Measurements from ENCODE around the gene ZDHHC24.

ZDHHC24 gene

GRCh38 chr11:66559866-66560676 is 14.2 kb upstream of the ZDHHC24 start:
- DNase-seq (no peak), ATAC-seq (no peak)
- Mint-ChIP-seq H3K4me3 (no peak overlapping the region), H3K9me3 (no peaks in the 10 kb centered on the region), H3K36me3 (ENCODE audit: low read depth) (no peaks in the 10 kb centered on the region), H3K27ac (no peak overlapping the region), H3K27me3 (peaks cover 22% of the 10 kb centered on the region), H3K4me1 (peaks cover 6% of the 10 kb centered on the region)

GRCh38 chr11:66559142-66559865 is 13.5 kb upstream of the ZDHHC24 start:
- Mint-ChIP-seq H3K27me3 (peaks cover 22% of the 10 kb centered on the region), H3K4me1 (peaks cover 6% of the 10 kb centered on the region), H3K27ac (no peak overlapping the region), H3K9me3 (no peaks in the 10 kb centered on the region), H3K36me3 (ENCODE audit: low read depth) (no peaks in the 10 kb centered on the region), H3K4me3 (no peak overlapping the region)
- DNase-seq (no peak), ATAC-seq (no peak)

GRCh38 chr11:66557733-66558326 is 12.0 kb upstream of the ZDHHC24 start:
- peaks cover 6% of the 10 kb centered on the region for H3K4me1 Mint-ChIP-seq
- no peak overlapping the region for H3K4me3 Mint-ChIP-seq
- DNase-seq (no peak), ATAC-seq (no peak)
- no peaks in the 10 kb centered on the region for H3K36me3 Mint-ChIP-seq (ENCODE audit: low read depth)
- H3K27ac Mint-ChIP-seq, result no peak overlapping the region
- H3K9me3 Mint-ChIP-seq, result no peaks in the 10 kb centered on the region
- peaks cover 22% of the 10 kb centered on the region for H3K27me3 Mint-ChIP-seq

DNA sequence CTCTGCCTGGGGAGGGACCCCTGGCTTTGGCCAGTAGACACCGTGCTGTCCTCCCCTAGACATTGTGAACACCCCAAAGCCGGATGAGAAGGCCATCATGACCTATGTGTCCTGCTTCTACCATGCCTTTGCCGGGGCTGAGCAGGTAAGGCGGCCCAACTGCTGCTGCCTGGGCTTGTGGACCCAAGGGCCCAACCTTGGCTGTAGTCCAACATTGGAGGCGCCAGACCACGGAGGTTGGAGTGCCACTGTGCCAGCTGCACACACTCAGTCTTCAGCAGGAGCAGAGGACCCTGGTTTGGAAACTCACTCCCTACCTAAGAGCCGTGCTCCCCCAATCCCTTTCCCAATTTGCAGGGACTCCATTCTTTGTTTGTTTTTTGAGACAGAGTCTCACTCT is 10.2 kb upstream of the ZDHHC24 start:
- no peak for DNase-seq
- Mint-ChIP-seq H3K9me3 (no peaks in the 10 kb centered on the region), H3K27ac (no peak overlapping the region), H3K4me1 (peaks cover 6% of the 10 kb centered on the region), H3K36me3 (ENCODE audit: low read depth) (no peaks in the 10 kb centered on the region), H3K4me3 (no peak overlapping the region), H3K27me3 (peaks cover 22% of the 10 kb centered on the region)
- ATAC-seq, result no peak

DNA sequence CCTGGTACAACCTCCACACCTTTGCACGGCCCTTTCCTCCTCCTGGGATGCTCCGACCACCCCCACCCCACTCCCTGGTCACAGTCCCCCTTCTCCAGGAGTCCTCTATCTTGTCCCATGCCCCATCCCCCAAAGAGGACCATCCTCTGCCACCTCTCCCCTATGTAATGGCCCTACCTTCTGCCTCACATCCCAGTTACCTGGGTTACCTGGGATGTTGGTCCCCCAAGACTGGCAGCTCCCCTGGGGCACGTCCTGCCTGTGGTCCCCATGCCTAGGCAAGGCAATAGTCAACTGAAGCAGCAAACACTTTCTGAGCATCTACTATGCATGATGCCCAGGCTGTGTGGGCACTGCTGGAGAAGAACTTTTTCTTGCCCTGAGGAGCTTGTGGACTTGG is 9.6 kb upstream of the ZDHHC24 start:
- Mint-ChIP-seq H3K4me1 (peaks cover 6% of the 10 kb centered on the region), H3K36me3 (ENCODE audit: low read depth) (no peaks in the 10 kb centered on the region), H3K4me3 (no peak overlapping the region), H3K27ac (no peak overlapping the region), H3K27me3 (peaks cover 20% of the 10 kb centered on the region), H3K9me3 (no peaks in the 10 kb centered on the region)
- no peak for ATAC-seq
- no peak for DNase-seq

DNA sequence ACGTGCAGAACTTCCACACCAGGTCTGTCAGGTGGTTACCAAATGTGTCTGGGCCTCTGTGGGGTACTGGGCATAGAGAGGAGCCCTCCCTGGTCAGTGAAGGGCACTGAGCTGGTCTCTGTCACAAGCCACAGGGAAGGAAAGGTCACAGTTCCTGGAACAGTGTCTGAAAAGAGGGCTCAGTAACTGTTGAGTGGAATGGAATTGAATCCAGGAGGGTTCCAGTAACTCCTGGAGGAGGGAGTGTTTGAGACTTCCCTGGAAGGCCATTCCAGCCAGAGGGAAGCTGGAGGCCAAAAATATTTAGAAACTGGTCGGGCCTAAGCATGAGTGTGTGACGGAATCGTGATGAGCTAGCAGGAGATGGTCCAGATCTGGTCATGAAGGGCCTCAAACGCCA is 8.8 kb upstream of the ZDHHC24 start:
- H3K27me3 Mint-ChIP-seq, result peaks cover 20% of the 10 kb centered on the region
- no peaks in the 10 kb centered on the region for H3K9me3 Mint-ChIP-seq
- no peak overlapping the region for H3K4me3 Mint-ChIP-seq
- H3K27ac Mint-ChIP-seq, result no peak overlapping the region
- no peaks in the 10 kb centered on the region for H3K36me3 Mint-ChIP-seq (ENCODE audit: low read depth)
- ATAC-seq (no peak), DNase-seq (no peak)
- peaks cover 6% of the 10 kb centered on the region for H3K4me1 Mint-ChIP-seq

GRCh38 chr11:66550887-66551286 is 5.0 kb upstream of the ZDHHC24 start:
- ATAC-seq (no peak), DNase-seq (no peak)
- no peaks in the 10 kb centered on the region for H3K27me3 Mint-ChIP-seq
- no peak overlapping the region for H3K27ac Mint-ChIP-seq
- H3K4me3 Mint-ChIP-seq, result no peak overlapping the region
- no peaks in the 10 kb centered on the region for H3K9me3 Mint-ChIP-seq
- H3K36me3 Mint-ChIP-seq (ENCODE audit: low read depth), result no peaks in the 10 kb centered on the region
- H3K4me1 Mint-ChIP-seq, result peaks cover 2% of the 10 kb centered on the region

DNA sequence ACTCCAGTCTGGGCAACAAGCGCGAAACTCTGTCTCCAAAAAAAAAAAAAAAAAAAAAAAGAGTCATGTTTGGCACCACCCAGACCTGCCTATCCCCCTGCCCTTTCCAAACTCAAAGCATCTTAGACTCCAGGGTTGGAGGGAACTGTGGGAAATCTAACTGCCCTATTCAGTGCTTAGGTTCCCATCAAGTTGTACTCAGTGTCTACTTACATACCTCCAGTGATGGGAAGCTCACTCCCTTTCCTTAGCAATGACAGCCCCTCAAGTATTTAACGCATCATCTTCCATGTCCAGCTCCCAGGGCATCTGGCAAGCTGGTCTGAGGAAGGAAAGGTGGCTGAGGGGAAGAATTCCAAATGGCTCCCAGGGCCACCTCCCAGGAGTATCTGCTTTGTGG is 3.8 kb upstream of the ZDHHC24 start:
- DNase-seq (no peak), ATAC-seq (no peak)
- Mint-ChIP-seq H3K36me3 (ENCODE audit: low read depth) (no peaks in the 10 kb centered on the region), H3K4me1 (peaks cover 6% of the 10 kb centered on the region), H3K4me3 (no peak overlapping the region), H3K27me3 (no peaks in the 10 kb centered on the region), H3K9me3 (no peaks in the 10 kb centered on the region), H3K27ac (no peak overlapping the region)

GRCh38 chr11:66548774-66549630 is 3.2 kb upstream of the ZDHHC24 start:
- H3K4me1 Mint-ChIP-seq, result peaks cover 11% of the 10 kb centered on the region
- H3K27ac Mint-ChIP-seq, result no peak overlapping the region
- H3K27me3 Mint-ChIP-seq, result no peaks in the 10 kb centered on the region
- no peak for ATAC-seq
- H3K9me3 Mint-ChIP-seq, result no peaks in the 10 kb centered on the region
- no peaks in the 10 kb centered on the region for H3K36me3 Mint-ChIP-seq (ENCODE audit: low read depth)
- no peak for DNase-seq
- H3K4me3 Mint-ChIP-seq, result no peak overlapping the region

DNA sequence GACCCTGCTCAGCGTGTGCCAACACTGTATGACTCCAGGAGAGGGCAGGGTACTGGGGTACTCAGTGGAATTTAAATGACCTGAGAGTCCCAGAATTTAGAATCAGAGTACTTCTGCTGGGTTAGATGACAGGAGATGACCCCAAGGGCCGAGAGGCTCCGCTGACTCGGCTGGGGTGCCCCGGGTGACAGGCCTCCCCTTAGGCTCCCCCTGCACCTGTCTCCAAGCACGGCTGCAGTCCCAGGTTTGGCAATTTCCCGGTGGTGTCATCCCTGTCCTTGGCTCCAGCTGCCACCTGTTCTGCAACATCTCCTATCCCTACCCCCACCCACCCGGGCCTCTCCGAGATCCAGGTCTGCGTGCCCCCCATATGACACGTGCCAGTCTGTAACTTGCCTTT is 2.2 kb upstream of the ZDHHC24 start:
- Mint-ChIP-seq H3K27me3 (no peaks in the 10 kb centered on the region), H3K9me3 (no peaks in the 10 kb centered on the region), H3K4me1 (peaks cover 19% of the 10 kb centered on the region), H3K27ac (no peak overlapping the region), H3K4me3 (no peak overlapping the region), H3K36me3 (ENCODE audit: low read depth) (no peaks in the 10 kb centered on the region)
- ATAC-seq (no peak), DNase-seq (no peak)

- Mint-ChIP-seq H3K36me3 (ENCODE audit: low read depth) (no peaks in the 10 kb centered on the region), H3K4me3 (no peak overlapping the region), H3K27me3 (no peaks in the 10 kb centered on the region), H3K9me3 (no peaks in the 10 kb centered on the region), H3K27ac (no peak overlapping the region), H3K4me1 (peaks cover 20% of the 10 kb centered on the region)
- ATAC-seq (no peak), DNase-seq (no peak)
Measured at GRCh38 chr11:66547662-66548009, 1.8 kb upstream of the ZDHHC24 start.

- no peak for ATAC-seq
- H3K4me1 Mint-ChIP-seq, result peaks cover 23% of the 10 kb centered on the region
- no peak for DNase-seq
- H3K27ac Mint-ChIP-seq, result no peak overlapping the region
- no peaks in the 10 kb centered on the region for H3K36me3 Mint-ChIP-seq (ENCODE audit: low read depth)
- H3K27me3 Mint-ChIP-seq, result no peaks in the 10 kb centered on the region
- no peaks in the 10 kb centered on the region for H3K9me3 Mint-ChIP-seq
- peak overlapping the region; percentile 88 for H3K4me3 Mint-ChIP-seq
Measured at GRCh38 chr11:66546966-66547661, 1.3 kb upstream of the ZDHHC24 start.

DNA sequence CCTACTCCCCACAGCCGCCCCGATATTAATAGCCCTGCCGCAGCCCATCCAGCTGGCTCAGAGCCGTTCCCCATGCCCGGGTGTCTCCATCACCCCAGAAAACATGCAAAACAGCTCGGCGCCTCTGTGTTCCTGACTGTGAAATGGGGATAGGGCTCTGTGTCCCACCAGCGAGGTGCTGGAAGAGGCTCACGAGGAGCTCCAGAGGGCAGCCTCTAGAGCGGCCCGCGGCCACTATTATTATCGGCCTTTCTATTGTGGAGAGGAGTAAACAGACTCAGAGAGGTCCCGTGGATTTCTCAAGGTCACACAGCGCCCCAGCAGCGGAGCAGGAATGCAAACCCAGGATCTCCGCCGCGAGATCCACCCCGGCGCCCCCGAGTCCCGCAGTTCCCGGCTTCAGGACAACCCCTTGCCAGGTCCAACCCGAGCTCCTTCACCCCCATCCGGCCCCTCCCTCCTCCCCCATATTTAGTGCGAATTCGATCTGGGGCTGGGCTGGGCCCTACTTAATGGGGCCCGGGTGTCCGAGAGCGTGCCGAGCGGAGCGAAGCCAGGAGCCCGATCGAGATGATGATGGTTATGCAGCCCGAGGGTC is 619 bp upstream of the ZDHHC24 start, which contains the start of gene ACTN3:
TSS of gene ACTN3 (plus strand) at position 536 of the 598 bp plus-strand sequence. CDS start at position 571, 35 bp downstream.
- peaks cover 4% of the 10 kb centered on the region for H3K36me3 Mint-ChIP-seq (ENCODE audit: low read depth)
- peaks cover 23% of the 10 kb centered on the region for H3K4me1 Mint-ChIP-seq
- peak within 1 kb of the TSS; percentile 69 for H3K27ac Mint-ChIP-seq
- peak within 1 kb of the TSS; percentile 88 for H3K4me3 Mint-ChIP-seq
- no peak for ATAC-seq
- DNase-seq, result peak; percentile 22
- H3K27me3 Mint-ChIP-seq, result no peaks in the 10 kb centered on the region
- H3K9me3 Mint-ChIP-seq, result no peaks in the 10 kb centered on the region

Measured in activated naive CD8-positive, alpha-beta T cell treated with anti-CD3 and anti-CD28 coated beads, Interleukin-2, amount 50 U/mL, for 24 hours (primary cell).